Measurements from ENCODE around the gene HELZ2. TPM values are rescaled to one million over a fixed set of nuclear protein-coding genes. Genes with fewer than 3 reads are reported as not detected.
"Not testable (repeated sequence)": the region's sequence is repeated elsewhere in the genome, so short reads cannot be mapped to it uniquely, and the experiment has no call there.

HELZ2 gene
- total RNA-seq, 3 donors from 2014 or later = 35.4 to 49.3 (median 36.2) TPM

DNA sequence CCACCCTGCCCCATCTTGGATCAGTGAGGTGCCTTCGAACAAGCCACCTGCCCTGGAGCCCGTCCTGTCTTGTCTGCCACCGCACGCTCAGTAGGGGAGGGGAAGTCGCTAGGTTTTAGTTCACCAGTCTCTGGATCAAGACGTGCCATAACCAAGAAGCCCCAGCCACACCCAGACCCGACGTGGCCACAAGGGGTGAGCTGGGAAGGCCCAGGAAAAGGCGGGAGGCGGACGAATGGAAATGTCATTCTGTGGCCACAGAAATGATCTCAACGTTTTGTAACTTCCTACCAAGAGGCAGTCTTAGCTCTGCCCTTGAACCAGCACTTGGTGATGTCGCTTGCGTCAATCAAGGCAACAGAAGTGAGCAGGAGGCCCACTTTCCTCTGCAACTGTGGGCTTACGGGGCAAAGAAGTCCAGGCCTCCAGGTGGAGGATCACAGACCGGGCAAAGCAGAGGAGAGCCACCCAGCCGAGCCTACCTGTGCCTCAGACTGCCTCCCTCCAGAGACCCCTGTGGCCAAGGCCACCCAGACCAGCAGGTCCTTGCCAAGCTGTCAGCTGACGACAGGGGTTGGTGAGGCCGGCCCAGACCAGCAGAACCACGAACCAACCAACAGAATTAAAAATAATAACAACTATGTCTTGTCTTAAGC, 38.4 kb upstream of the HELZ2 start:
- no peaks in the 10 kb centered on the region for H3K9me3 ChIP-seq
- intact Hi-C loops (cut with DNase I, micrococcal nuclease) = no loop called here
- DNase-seq (peak in 1 of 3 donors; percentile 48), ATAC-seq (peak; percentile 20)
- TF ChIP-seq, protein P1, sequence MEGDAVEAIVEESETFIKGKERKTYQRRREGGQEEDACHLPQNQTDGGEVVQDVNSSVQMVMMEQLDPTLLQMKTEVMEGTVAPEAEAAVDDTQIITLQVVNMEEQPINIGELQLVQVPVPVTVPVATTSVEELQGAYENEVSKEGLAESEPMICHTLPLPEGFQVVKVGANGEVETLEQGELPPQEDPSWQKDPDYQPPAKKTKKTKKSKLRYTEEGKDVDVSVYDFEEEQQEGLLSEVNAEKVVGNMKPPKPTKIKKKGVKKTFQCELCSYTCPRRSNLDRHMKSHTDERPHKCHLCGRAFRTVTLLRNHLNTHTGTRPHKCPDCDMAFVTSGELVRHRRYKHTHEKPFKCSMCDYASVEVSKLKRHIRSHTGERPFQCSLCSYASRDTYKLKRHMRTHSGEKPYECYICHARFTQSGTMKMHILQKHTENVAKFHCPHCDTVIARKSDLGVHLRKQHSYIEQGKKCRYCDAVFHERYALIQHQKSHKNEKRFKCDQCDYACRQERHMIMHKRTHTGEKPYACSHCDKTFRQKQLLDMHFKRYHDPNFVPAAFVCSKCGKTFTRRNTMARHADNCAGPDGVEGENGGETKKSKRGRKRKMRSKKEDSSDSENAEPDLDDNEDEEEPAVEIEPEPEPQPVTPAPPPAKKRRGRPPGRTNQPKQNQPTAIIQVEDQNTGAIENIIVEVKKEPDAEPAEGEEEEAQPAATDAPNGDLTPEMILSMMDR (IDR thresholded peaks at IDR 0.05) = no peak
- no peaks in the 10 kb centered on the region for H3K36me3 ChIP-seq (ENCODE audit: low read depth)
- no peak overlapping the region for H3K4me3 ChIP-seq
- no peaks in the 10 kb centered on the region for H3K4me1 ChIP-seq (ENCODE audit: low read depth)

DNA sequence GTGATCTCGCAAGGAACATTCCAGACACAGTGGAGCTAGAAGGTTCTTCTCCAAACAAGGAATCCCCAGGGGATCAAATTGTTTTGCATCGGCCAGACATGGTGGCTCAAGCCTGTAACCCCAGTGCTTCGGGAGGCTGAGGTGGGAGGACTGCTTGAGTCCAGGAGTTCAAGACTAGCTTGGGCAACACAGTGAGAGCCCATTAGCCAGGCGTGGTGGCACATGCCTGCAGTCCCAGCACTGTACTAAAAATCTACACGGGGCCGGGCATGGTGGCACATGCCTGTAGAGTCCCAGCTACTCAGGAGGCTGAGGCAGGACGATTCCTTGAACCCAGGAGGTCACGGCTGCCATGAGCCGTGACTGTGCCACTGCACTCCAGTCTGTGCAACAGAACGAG, 37.6 kb upstream of the HELZ2 start:
- DNase-seq = peak in 1 of 3 donors; percentile 16
- Histone ChIP-seq H3K36me3 (ENCODE audit: low read depth) (no peaks in the 10 kb centered on the region), H3K4me3 (no peak overlapping the region), H3K4me1 (ENCODE audit: low read depth) (no peaks in the 10 kb centered on the region), H3K9me3 (no peaks in the 10 kb centered on the region)
- intact Hi-C loops (cut with DNase I, micrococcal nuclease) = no loop called here
- TF ChIP-seq, protein P1 (IDR thresholded peaks at IDR 0.05) = no peak
- no peak for ATAC-seq

DNA sequence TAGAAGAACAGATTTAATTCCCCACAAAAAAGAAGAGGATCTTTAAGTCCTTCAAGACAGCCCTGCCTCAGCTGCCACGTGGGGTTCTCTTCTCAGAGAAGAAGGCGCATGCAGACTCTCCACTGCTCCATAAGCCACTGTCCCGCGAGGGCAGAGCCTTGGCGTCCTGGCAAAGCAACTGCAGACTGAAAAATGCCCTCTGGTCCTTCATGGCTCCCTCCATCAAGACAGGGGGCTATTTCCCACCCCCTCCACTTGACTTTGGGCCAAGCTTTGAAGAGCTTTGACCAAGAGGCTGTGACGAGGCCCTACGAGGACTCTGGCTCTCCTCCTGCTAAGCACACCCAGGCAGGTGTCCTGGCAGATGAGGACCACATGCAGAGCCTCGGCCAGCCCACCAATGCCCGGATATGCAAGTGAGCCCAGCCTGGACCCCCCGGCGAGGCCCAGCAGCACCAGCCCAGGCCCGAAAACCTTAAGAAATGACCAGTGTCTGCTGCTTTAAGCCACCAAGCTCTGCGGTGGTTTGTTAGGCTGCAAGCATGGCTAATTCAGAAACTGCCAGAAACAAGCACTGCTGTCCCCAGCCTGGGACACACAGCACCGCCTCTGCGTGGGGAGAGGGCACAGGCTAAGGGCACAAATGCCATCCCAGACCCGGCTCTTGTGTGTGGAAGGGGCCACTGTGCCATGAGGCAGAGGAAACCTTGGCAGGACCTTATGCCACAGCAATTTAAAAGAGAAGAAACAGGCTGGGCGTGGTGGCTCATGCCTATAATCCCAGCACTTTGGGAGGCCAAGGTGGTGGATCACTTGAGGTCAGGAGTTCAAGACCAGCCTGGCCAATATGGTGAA, 36.8 kb upstream of the HELZ2 start:
- TF ChIP-seq, protein P1 (IDR thresholded peaks at IDR 0.05) = no peak
- Histone ChIP-seq H3K4me3 (no peak overlapping the region), H3K36me3 (ENCODE audit: low read depth) (no peaks in the 10 kb centered on the region), H3K4me1 (ENCODE audit: low read depth) (no peaks in the 10 kb centered on the region), H3K9me3 (no peaks in the 10 kb centered on the region)
- DNase-seq (peak in 1 of 3 donors; percentile 27), ATAC-seq (no peak)
- intact Hi-C loops (cut with DNase I, micrococcal nuclease) = no loop called here

DNA sequence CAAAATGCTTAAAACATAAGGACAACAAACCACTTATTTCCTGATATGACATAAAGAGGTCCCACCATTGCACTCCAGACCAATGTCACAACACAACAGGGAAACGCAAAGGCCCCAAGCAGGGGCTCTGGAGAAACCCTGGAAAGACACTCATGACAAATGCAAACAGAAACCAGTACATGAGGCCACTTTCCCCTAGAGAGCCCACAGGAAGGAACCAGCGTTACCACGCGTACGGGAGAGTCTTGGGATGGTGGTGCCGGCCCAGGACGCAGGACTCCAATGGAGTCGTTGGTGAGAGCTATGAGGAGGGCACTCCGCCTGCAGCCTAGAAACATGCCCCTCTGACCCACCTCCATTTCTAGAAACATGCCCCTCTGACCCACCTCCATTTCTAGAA, 32.6 kb upstream of the HELZ2 start:
- ATAC-seq = no peak

DNA sequence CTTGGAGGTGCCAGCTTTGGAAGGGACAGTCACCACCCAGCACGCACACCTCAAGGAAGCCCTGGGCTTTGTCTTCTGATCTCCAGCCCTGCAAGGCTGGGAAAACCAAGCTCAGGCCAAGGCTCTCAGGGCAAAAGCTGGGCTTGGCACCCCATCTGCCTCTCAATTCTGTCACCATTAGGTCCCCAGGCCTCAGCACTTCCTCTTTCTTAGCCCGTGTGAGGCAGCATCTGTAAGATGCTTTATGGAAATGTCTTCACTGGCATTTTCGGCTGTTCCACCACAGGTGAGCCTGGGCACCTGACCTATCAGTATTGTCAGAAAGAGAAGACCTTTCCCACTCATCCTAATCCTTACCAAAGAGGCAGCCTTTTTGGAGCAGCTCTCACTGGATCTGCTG, 28.3 kb upstream of the HELZ2 start:
- H3K36me3 ChIP-seq (ENCODE audit: low read depth) = no peaks in the 10 kb centered on the region
- peak in 1 of 3 donors; percentile 11 for DNase-seq

More for the DNA sequence above, 32.6 kb upstream of the HELZ2 start:
- no peaks in the 10 kb centered on the region for H3K36me3 ChIP-seq (ENCODE audit: low read depth)
- no peaks in the 10 kb centered on the region for H3K4me1 ChIP-seq (ENCODE audit: low read depth)
- H3K4me3 ChIP-seq = no peak overlapping the region
- no peaks in the 10 kb centered on the region for H3K9me3 ChIP-seq
- TF ChIP-seq, protein P1 (IDR thresholded peaks at IDR 0.05) = no peak
- intact Hi-C loops (cut with DNase I, micrococcal nuclease) = no loop called here
- DNase-seq = no peak

DNA sequence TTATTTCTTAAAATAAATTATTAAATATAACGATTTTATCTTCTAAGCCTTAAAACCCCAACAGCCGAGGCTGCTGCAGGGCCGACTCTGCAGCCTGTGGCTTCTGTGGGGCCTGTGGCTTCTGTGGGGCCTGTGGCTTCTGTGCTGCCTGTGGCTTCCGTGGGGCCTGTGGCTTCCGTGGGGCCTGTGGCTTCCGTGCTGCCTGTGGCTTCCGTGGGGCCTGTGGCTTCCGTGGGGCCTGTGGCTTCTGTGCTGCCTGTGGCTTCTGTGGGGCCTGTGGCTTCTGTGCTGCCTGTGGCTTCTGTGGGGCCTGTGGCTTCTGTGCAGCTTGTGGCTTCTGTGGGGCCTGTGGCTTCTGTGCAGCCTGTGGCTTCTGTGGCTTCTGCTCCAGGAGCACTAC, 27.6 kb upstream of the HELZ2 start:
- H3K9me3 ChIP-seq; intact Hi-C loops (cut with DNase I, micrococcal nuclease); H3K4me1 ChIP-seq (ENCODE audit: low read depth); H3K4me3 ChIP-seq; ATAC-seq; H3K36me3 ChIP-seq (ENCODE audit: low read depth): not testable (repeated sequence)
- peak in 1 of 3 donors; percentile 34 for DNase-seq

More for the DNA sequence above, 28.3 kb upstream of the HELZ2 start:
- Histone ChIP-seq H3K9me3 (no peaks in the 10 kb centered on the region), H3K4me3 (no peak overlapping the region), H3K4me1 (ENCODE audit: low read depth) (no peaks in the 10 kb centered on the region)
- intact Hi-C loops (cut with DNase I, micrococcal nuclease) = no loop called here
- TF ChIP-seq, protein P1 (IDR thresholded peaks at IDR 0.05) = no peak
- ATAC-seq = no peak

All from mucosa of descending colon (tissue), 3 donors.